Lower lobe of right lung (tissue), 2 donors: ENCODE data around the gene RANBP10. TPM values are rescaled to one million over a fixed set of nuclear protein-coding genes. Genes with fewer than 3 reads are reported as not detected.

ENCODE experiments used
- ATAC-seq, 2 donors: fragments of 200-7000 bp; cut with Tn5 transposase; one replicate each; pipeline ENCODE4 v1.9.1; 2020 to 2022; ENCODE audit warnings: mild to moderate bottlenecking in 2 of 2, moderate library complexity in 2 of 2
- DNase-seq: peaks from one replicate; pipeline ENCODE4 v3.0.0-alpha.2; 2020
- H3K27ac ChIP-seq: fragments of 200-600 bp; one replicate; pipeline ENCODE4 v1.8.0; 2022
- H3K27me3 ChIP-seq: fragments of 200-600 bp; one replicate; pipeline ENCODE4 v1.8.0; 2022; ENCODE audit warnings: low read depth
- H3K36me3 ChIP-seq: fragments of 200-600 bp; one replicate; pipeline ENCODE4 v1.8.0; 2022; ENCODE audit warnings: mild to moderate bottlenecking
- H3K4me1 ChIP-seq: fragments of 200-600 bp; one replicate; pipeline ENCODE4 v1.8.0; 2022
- H3K4me3 ChIP-seq: fragments of 200-600 bp; one replicate; pipeline ENCODE4 v1.8.0; 2022; ENCODE audit warnings: mild to moderate bottlenecking
- H3K9me3 ChIP-seq: fragments of 200-600 bp; one replicate; pipeline ENCODE4 v1.8.0; 2022
- intact Hi-C: fragments of 100-400 bp; cut with DNase I; formaldehyde crosslinking; loops from one replicate; pipeline ENCODE4 v1.11.0; 2022
- total RNA-seq: library from RNA; stranded (reverse); fragmentation: NEBNext Ultra II Directional; extraction: Animal tissue kit (Norgen Biotek cat#: 25700); gene quantifications from one replicate; pipeline ENCODE4 v1.2.1, GENCODE V29; 2021
- TF ChIP-seq, protein P1 (sequence below): fragments of 200-600 bp; IDR thresholded peaks from one replicate; pipeline ENCODE4 v1.8.0; 2022; ENCODE audit warnings: antibody characterized with exemption, mild to moderate bottlenecking
- donor health status: DM: no; HTN: yes; CAD: no; lungs with severe emphysema.

RANBP10 gene
- total RNA-seq, 1 donor from 2014 or later, result 21.7 TPM

GRCh38 chr16:67834242-67834614 is 27.9 kb upstream of the RANBP10 start:
- peaks cover 29% of the 10 kb centered on the region for H3K36me3 ChIP-seq
- H3K27ac ChIP-seq, result peak overlapping the region; percentile 72
- ATAC-seq, result no peak
- no peaks in the 10 kb centered on the region for H3K27me3 ChIP-seq
- TF ChIP-seq, protein P1, sequence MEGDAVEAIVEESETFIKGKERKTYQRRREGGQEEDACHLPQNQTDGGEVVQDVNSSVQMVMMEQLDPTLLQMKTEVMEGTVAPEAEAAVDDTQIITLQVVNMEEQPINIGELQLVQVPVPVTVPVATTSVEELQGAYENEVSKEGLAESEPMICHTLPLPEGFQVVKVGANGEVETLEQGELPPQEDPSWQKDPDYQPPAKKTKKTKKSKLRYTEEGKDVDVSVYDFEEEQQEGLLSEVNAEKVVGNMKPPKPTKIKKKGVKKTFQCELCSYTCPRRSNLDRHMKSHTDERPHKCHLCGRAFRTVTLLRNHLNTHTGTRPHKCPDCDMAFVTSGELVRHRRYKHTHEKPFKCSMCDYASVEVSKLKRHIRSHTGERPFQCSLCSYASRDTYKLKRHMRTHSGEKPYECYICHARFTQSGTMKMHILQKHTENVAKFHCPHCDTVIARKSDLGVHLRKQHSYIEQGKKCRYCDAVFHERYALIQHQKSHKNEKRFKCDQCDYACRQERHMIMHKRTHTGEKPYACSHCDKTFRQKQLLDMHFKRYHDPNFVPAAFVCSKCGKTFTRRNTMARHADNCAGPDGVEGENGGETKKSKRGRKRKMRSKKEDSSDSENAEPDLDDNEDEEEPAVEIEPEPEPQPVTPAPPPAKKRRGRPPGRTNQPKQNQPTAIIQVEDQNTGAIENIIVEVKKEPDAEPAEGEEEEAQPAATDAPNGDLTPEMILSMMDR, result no peak
- DNase-seq, result no peak
- H3K4me3 ChIP-seq, result peak overlapping the region; percentile 85
- H3K9me3 ChIP-seq, result no peaks in the 10 kb centered on the region
- H3K4me1 ChIP-seq, result peaks cover 19% of the 10 kb centered on the region
- intact Hi-C loops, result no loop called here

GRCh38 chr16:67833415-67834241 is 27.3 kb upstream of the RANBP10 start:
- intact Hi-C loops, result no loop called here

DNA sequence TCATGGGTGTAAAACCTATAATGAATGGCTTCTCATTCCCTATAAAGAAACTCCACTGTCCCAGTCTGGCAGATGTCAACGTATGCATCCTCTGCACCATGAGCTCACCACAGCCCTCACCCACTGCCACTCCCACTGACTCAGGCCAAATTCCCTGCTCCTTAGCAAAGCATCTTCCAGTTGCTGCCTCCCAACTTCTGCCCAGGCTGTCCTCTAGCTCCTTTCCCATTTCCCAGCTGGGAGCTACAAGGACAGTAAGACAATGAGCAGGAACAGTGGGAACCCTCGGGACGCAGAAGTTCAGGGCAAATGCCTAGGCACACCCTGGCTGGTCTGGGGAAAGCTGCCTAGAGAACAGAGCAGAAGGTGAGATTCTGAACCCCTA is 26.7 kb upstream of the RANBP10 start:
- Histone ChIP-seq H3K27ac (peak overlapping the region; percentile 72), H3K36me3 (peaks cover 41% of the 10 kb centered on the region), H3K4me1 (peaks cover 19% of the 10 kb centered on the region), H3K27me3 (no peaks in the 10 kb centered on the region), H3K9me3 (no peaks in the 10 kb centered on the region), H3K4me3 (peak overlapping the region; percentile 85)
- intact Hi-C loops, result no loop called here
- TF ChIP-seq, protein P1, result no peak
- no peak for DNase-seq
- peak in 1 of 2 donors; percentile 28 for ATAC-seq

More at GRCh38 chr16:67833415-67834241, 27.3 kb upstream of the RANBP10 start:
- DNase-seq (peak; percentile 96), ATAC-seq (peak; percentile 97 to 99)
- H3K4me3 ChIP-seq, result peak overlapping the region; percentile 85
- H3K4me1 ChIP-seq, result peaks cover 19% of the 10 kb centered on the region
- TF ChIP-seq, protein P1, result no peak
- no peaks in the 10 kb centered on the region for H3K9me3 ChIP-seq
- no peaks in the 10 kb centered on the region for H3K27me3 ChIP-seq
- H3K36me3 ChIP-seq, result peaks cover 35% of the 10 kb centered on the region
- H3K27ac ChIP-seq, result peak overlapping the region; percentile 72

GRCh38 chr16:67828651-67829050 is 22.3 kb upstream of the RANBP10 start:
- intact Hi-C loops, result no loop called here
- no peak for DNase-seq

DNA sequence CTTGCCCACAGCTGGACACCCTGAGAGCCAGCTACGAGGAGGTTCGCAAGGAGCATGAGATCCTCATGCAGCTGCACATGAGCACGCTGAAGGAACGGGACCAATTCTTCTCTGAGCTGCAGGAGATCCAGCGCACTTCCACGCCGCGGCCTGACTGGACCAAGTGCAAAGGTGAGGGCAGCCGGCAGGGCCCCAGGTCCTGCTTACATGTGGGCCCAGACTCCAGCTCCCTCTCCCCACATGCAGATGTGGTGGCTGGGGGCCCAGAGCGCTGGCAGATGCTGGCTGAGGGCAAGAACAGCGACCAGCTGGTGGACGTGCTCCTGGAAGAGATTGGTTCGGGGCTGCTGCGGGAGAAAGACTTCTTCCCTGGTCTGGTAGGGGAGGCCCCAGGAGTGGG is 19.5 kb upstream of the RANBP10 start:
- Histone ChIP-seq H3K27me3 (no peaks in the 10 kb centered on the region), H3K4me3 (no peak overlapping the region), H3K4me1 (no peaks in the 10 kb centered on the region), H3K27ac (no peak overlapping the region), H3K36me3 (peaks cover 39% of the 10 kb centered on the region), H3K9me3 (no peaks in the 10 kb centered on the region)
- DNase-seq (no peak), ATAC-seq (no peak)
- TF ChIP-seq, protein P1, result no peak
- intact Hi-C loops, result no loop called here

More at GRCh38 chr16:67828651-67829050, 22.3 kb upstream of the RANBP10 start:
- TF ChIP-seq, protein P1, result no peak
- H3K4me1 ChIP-seq, result peaks cover 12% of the 10 kb centered on the region
- H3K36me3 ChIP-seq, result peaks cover 51% of the 10 kb centered on the region
- no peak overlapping the region for H3K4me3 ChIP-seq
- H3K27ac ChIP-seq, result no peak overlapping the region
- H3K9me3 ChIP-seq, result no peaks in the 10 kb centered on the region
- no peak for ATAC-seq
- no peaks in the 10 kb centered on the region for H3K27me3 ChIP-seq
